Astrocyte of the spinal cord (primary cell): ENCODE results near the gene FLT1.

Experiments used
- DNase-seq: peaks from one replicate; pipeline ENCODE4 v3.0.0; 2011; ENCODE audit warnings: low read depth, low spot score
- H3K4me3 ChIP-seq: 2 replicates; pipeline ENCODE4 v1.5.1; 2011; ENCODE audit warnings: low read depth, mild to moderate bottlenecking, low read length, moderate library complexity
- in situ Hi-C: cut with HindIII; loops from 2 replicates; pipeline ENCODE4 v1.10.0; 2017; ENCODE audit warnings: low sequenced_read_pairs
- TF ChIP-seq, protein P1 (sequence below): IDR thresholded peaks from 2 replicates; pipeline ENCODE4 v1.5.1; 2012; ENCODE audit warnings: low read depth, mild to moderate bottlenecking, low read length, inconsistent platforms

Gene FLT1

DNA sequence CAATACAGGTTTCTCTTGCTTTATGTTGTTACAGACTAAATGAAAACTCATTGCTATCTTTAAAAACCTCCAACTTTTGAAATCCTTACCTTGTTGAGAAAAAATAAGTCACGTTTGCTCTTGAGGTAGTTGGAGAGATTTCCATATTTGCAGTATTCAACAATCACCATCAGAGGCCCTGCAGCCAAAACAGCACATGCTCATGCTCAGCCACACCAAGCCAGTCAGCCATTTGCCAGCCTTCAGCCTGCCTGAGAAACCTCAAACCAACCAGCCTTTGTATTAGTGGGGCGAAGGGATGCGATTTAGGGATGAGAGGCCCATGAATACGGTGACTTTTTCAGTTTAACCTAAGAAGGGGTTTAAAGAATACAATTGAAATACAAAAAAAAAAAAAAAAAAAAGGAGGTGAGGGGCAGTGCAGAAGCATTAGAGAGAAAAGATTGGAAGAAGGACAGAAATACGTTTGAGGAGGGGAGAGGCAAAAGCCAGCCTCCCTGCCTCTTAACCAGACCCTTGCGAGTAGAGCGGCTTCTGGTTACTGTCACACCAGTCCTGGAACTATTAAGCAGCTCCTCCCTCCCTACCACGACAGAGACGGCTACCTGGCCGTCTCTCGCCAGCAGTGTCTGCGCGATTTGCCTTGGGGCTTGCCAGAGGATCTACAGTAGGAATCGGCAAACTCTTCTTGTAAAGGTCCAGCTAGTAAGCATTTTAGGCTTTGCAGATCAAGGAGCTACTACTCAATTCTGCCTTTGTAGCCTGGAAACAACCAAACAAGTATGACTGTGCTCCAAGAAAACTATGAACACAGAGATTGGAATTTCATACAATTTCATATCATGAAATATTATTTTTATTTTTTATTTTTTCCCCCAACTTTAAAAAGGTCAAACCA lies 167.3 kb downstream of the FLT1 start:
- no peak overlapping the region for H3K4me3 ChIP-seq
- TF ChIP-seq, protein P1, sequence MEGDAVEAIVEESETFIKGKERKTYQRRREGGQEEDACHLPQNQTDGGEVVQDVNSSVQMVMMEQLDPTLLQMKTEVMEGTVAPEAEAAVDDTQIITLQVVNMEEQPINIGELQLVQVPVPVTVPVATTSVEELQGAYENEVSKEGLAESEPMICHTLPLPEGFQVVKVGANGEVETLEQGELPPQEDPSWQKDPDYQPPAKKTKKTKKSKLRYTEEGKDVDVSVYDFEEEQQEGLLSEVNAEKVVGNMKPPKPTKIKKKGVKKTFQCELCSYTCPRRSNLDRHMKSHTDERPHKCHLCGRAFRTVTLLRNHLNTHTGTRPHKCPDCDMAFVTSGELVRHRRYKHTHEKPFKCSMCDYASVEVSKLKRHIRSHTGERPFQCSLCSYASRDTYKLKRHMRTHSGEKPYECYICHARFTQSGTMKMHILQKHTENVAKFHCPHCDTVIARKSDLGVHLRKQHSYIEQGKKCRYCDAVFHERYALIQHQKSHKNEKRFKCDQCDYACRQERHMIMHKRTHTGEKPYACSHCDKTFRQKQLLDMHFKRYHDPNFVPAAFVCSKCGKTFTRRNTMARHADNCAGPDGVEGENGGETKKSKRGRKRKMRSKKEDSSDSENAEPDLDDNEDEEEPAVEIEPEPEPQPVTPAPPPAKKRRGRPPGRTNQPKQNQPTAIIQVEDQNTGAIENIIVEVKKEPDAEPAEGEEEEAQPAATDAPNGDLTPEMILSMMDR = no peak
- no peak for DNase-seq
- in situ Hi-C loops = no loop called here

DNA sequence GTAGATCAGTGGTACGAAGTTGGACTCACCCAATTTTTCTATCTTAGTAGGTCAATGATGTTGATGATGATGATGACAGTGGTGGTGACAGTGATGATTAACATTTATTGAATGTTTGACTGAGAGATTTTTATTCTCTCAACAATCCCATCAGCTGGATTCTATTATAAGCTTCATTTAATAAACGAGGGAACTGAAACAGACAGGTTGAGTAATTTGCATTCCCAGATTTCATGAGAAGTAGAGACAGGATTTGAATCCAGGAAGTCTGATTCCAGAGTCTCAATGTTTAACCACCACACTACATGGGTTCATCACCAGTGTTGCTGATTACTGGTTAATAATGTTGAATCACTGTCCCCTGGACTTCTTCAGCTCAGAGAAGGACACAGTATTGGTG lies 168.9 kb downstream of the FLT1 start:
- DNase-seq = no peak
- in situ Hi-C loops = no loop called here
- TF ChIP-seq, protein P1 = no peak
- H3K4me3 ChIP-seq = no peak overlapping the region

DNA sequence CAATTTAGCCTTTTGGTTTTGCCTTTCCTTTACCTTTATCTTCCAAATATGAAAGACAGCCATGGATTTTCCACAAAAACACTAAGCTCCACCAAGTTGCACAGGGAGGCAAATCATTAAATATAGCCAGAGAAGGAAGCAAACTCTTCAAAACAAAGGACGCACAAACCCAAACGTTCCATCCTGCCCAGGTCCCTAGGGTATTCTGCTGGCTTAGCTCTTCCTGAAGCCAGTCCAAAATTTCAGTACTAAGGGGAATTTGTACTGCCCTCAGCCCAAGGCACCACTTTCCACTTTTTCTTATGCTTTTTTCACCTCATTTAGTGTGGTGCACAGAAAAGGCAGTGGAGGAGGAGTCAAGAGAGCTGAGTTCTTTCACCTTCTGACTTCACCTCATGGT lies 169.9 kb downstream of the FLT1 start:
- in situ Hi-C loops = no loop called here
- no peak for DNase-seq
- TF ChIP-seq, protein P1 = no peak
- H3K4me3 ChIP-seq = no peak overlapping the region

DNA sequence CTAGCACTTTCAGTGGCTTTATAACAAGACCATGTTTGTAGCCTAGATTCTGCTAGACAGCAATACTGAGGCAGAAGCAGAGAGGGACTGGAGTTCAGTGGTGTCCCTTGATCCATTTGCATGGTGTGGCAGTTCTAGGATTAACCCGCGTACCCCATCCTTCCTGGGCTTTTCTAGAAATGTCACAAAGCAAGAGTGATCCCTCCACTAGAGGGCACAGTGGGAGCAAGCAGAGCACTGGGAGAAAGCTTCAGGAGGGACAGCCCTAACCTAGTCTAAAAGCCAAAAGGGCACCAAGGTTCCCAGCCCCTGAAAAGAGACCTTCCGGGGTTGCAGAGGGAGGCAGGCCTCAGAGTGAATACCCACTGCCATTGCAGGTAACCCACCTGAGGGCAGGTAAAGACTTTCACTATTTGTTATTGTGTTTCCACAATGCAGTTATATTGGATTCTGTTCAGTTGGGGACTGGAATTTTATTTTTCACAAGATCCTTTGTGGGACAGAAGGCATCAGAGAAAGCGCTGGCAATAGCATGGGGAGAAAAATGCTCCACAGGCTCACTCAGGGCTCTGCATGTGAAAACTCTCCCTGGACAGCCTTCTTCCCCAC lies 170.6 kb downstream of the FLT1 start:
- no peak overlapping the region for H3K4me3 ChIP-seq
- DNase-seq = peak; percentile 68
- in situ Hi-C loops = no loop called here
- TF ChIP-seq, protein P1 = peak; percentile 89

DNA sequence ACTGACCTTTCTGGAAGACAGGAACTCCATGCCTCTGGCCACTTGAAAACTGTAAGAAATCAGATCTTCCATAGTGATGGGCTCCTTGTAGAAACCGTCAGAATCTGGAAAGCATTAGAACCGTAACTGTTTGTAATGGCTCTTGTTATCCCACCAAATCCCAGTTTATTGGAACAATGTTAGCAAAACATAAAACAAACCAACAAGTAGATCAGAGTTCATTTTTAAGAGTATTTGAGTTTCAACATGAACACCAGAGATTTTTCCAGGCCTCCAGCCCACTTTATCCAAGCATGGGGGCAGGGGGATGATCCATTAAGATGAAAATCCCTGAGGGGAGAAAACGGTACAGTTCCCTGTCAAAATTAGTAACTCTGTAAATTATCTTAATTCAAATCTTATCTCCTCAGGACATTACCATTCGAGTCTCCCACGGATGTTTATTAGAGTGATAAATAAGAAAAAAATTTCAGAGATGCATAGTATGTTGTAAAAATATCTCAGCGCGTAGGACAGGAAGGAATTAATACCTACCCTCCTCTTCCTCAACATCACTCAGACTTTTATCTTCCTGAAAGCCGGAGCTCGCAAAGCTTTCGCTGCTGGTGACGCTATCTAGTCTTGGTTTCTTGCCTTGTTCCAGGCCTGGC lies 172.5 kb downstream of the FLT1 start:
- H3K4me3 ChIP-seq = no peak overlapping the region
- in situ Hi-C loops = no loop called here
- TF ChIP-seq, protein P1 = no peak
- DNase-seq = no peak

DNA sequence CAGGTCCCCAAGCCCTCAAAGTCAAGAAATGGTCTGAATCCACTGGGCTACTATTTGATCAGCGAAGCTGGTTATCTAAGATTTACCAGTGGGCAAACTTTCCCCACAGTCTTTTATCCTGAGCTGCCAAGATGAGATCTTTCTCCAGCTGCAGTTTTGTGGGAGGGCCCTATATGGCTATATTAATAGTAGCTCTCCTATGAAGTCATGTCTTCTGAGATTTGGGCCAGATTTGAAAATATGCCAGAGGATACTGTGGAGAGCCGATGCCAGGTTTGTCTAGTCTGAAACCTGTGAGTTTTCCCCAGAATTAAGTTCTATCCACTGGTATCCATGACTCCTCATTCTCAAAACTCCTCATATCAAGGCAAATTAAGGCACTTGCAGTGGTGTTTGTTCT lies 173.2 kb downstream of the FLT1 start:
- no peak for DNase-seq
- H3K4me3 ChIP-seq = no peak overlapping the region
- TF ChIP-seq, protein P1 = no peak
- in situ Hi-C loops = no loop called here
